GM13977 (cell line): Measurements from ENCODE around the gene POU2AF1.

Source experiments
- DNase-seq: peaks from one replicate; pipeline ENCODE4 v3.0.0; 2012; ENCODE audit warnings: low spot score
- in situ Hi-C: fragments of 300-500 bp; cut with MboI; formaldehyde crosslinking; loops from one replicate; pipeline ENCODE4 v1.12.0; 2022; ENCODE audit warnings: low sequenced_read_pairs, low pct_unique_long_range_greater_than_20kb, mixed read lengths, inconsistent platforms; ENCODE audit not compliant: unreplicated experiment
- TF ChIP-seq, protein P1 (sequence below): IDR thresholded peaks from 2 replicates; pipeline ENCODE4 v1.5.1; 2012; ENCODE audit warnings: mild to moderate bottlenecking, control low read depth; ENCODE audit not compliant: insufficient read depth; ENCODE audit errors: extremely low read depth, missing control alignments

POU2AF1 gene

DNA sequence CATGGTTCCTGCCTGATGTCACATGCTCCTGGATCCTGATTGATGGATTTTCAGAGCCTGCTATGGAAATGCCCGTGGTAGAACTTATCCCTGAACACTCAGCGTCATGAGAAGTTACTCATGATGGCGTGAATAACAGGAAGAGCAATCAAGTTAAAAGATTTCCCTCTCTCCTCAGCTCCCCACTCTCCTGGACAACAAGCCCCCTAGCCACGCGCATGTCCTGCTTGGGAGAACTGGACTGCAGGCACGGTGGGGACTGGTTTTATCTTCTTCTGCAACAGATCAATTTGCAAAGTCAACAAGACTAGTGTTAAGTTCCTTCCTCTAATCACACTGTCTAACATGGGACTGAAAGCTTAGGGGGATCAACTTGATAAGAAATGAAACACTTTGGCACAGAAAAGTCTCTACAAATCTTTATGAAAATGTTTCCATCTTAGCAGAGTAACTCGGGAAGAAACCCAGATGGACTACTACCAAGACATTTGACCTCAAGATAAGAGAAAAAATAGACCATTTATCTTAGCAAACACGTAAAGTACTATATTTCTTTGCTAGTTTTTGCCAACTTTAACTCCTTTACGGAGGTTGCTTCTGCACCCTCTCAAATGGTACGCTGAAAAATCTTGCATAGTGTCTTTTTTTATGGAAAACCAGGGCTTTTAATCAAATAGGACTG, 27.6 kb downstream of the POU2AF1 start:
- in situ Hi-C loops = no loop called here
- TF ChIP-seq, protein P1, sequence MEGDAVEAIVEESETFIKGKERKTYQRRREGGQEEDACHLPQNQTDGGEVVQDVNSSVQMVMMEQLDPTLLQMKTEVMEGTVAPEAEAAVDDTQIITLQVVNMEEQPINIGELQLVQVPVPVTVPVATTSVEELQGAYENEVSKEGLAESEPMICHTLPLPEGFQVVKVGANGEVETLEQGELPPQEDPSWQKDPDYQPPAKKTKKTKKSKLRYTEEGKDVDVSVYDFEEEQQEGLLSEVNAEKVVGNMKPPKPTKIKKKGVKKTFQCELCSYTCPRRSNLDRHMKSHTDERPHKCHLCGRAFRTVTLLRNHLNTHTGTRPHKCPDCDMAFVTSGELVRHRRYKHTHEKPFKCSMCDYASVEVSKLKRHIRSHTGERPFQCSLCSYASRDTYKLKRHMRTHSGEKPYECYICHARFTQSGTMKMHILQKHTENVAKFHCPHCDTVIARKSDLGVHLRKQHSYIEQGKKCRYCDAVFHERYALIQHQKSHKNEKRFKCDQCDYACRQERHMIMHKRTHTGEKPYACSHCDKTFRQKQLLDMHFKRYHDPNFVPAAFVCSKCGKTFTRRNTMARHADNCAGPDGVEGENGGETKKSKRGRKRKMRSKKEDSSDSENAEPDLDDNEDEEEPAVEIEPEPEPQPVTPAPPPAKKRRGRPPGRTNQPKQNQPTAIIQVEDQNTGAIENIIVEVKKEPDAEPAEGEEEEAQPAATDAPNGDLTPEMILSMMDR = no peak
- no peak for DNase-seq

DNA sequence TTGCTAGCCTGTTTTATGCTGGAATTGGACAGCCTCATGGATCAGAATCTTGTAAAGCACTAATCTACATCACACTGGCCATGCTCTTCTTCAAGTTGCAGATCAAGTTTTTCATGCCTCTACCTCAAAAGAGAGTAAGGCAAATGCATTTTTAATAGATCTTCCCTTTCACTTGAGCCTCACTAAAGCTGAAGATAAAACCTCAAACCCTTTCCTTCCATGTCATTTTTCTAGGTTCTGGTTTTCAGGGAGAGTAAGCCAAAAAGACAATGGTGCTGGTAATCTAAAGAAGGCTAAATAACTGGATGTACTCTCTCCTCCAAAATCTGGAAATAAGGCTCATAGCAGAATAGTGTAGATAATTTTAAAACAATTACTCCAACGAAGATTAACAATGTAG, 28.3 kb downstream of the POU2AF1 start:
- TF ChIP-seq, protein P1 = no peak
- in situ Hi-C loops = no loop called here
- no peak for DNase-seq

DNA sequence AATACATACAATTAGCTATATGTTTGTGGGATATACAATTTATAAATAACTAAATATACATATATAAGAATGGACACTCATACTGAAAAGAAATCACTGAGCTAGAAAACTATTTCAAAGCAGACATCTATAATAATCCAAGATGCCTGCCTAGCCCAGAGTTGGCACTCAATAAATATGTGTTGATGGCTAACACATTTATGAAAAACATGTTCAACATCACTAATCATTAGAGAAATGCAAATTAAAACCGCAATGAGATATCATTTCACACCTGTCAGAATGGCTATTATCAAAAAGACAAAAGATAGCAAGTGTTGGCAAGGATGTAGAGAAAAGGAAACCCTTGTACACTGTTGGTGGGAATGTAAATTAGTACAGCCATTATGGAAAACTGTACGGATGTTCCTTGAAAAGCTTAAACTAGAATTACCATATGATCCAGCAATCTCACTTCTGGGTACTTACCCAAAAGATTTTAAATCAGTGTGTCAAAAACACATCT, 29.8 kb downstream of the POU2AF1 start:
- DNase-seq = no peak
- in situ Hi-C loops = no loop called here
- TF ChIP-seq, protein P1 = no peak

DNA sequence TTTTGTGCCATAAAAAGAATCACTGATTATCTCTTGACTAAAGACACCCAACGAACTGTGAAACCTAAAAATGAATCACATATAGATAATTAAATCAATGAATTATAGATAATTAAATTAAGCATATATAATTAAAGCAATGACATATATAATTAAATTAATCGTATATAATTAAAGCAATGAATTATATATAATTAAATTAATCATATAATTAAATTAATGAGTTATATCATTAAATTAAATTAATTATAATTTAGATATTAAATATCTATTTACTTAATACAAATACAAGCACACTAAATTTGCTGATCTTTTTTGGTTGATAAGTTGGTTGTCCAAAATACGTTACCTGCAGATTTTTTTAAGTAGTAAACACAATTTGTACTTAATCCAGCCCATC, 30.9 kb downstream of the POU2AF1 start:
- TF ChIP-seq, protein P1 = no peak
- DNase-seq = no peak
- in situ Hi-C loops = no loop called here

DNA sequence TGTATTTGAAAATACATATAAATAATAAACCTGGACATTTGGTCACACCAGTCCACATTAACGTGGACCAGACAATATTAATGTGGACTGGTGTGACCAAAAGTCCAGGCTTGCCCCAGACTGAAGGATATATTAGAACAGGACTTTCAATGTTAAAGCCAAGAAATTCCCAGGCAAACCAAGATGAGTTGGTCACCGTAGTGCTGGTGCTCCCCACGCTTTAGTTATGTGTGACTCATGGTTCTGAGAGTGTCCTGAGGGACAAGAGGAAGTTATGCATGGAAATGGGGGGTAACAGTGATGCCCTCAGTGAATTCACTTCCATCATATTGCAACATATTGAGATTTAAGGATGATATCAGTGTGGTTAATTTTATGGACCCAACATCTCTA, 31.4 kb downstream of the POU2AF1 start:
- in situ Hi-C loops = no loop called here

DNA sequence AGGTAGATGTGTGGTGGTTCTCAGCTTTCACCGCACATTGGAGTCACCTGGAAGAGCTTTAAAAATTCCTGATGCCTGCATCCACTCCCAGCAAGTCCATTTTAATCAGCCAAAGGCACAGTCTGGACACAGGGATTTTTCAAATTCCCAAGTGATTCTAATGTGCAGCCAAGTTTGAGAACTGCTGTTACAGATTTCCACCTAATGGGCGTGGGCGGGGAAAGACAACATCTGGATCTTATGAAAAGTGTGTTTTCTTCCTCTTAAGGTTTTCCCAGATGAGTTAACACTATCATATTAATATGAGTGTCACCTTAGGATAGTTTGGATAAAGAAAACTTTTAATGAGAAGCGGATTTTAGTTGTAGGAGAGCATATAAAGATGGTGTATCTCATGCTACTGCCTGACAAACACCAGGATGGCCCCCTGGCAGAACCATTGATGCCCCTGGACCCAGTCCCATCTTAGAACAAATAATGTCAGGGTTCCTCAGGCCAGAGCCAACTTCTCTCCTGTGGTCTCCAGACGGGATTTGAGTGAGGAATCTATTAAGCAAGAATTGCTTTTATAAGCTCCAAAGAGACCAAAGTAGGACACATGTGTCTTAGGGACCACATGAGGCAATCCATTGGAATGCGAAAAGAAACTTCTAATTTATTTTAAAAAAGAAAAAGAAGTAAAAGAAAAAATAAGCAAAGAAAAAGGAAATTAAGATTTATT, 31.9 kb downstream of the POU2AF1 start:
- in situ Hi-C loops = no loop called here
- DNase-seq = no peak
- TF ChIP-seq, protein P1 = no peak

More for the DNA sequence above, 31.4 kb downstream of the POU2AF1 start:
- no peak for DNase-seq
- TF ChIP-seq, protein P1 = no peak
